H7 (cell line): ENCODE measurements around the gene ANKS1A. TPM values are rescaled to one million over a fixed set of nuclear protein-coding genes. Genes with fewer than 3 reads are reported as not detected.

Source experiments
- DNase-seq: peaks from one replicate; pipeline ENCODE4 v3.0.0; 2012
- H3K27me3 ChIP-seq: 2 replicates; pipeline ENCODE4 v1.6.0; 2011; ENCODE audit warnings: mild to moderate bottlenecking, low read length; ENCODE audit not compliant: control insufficient read depth, insufficient read depth
- H3K36me3 ChIP-seq: replicated peaks from 2 replicates; pipeline ENCODE4 v1.5.1; 2011; ENCODE audit warnings: low read length; ENCODE audit not compliant: control insufficient read depth, insufficient read depth
- H3K4me3 ChIP-seq: 2 replicates; pipeline ENCODE4 v1.5.1; 2011; ENCODE audit warnings: low read depth, mild to moderate bottlenecking, control low read depth, low read length, moderate library complexity; ENCODE audit not compliant: insufficient read depth
- total RNA-seq: library from RNA; depleted of rRNA; stranded (reverse); fragments of >200 nt; shearing (Covaris generic); gene quantifications from 2 replicates; pipeline ENCODE4 v1.2.3, GENCODE V29; 2014

ANKS1A gene
- total RNA-seq, 1 experiment from 2014 or later = 22.4 TPM

DNA sequence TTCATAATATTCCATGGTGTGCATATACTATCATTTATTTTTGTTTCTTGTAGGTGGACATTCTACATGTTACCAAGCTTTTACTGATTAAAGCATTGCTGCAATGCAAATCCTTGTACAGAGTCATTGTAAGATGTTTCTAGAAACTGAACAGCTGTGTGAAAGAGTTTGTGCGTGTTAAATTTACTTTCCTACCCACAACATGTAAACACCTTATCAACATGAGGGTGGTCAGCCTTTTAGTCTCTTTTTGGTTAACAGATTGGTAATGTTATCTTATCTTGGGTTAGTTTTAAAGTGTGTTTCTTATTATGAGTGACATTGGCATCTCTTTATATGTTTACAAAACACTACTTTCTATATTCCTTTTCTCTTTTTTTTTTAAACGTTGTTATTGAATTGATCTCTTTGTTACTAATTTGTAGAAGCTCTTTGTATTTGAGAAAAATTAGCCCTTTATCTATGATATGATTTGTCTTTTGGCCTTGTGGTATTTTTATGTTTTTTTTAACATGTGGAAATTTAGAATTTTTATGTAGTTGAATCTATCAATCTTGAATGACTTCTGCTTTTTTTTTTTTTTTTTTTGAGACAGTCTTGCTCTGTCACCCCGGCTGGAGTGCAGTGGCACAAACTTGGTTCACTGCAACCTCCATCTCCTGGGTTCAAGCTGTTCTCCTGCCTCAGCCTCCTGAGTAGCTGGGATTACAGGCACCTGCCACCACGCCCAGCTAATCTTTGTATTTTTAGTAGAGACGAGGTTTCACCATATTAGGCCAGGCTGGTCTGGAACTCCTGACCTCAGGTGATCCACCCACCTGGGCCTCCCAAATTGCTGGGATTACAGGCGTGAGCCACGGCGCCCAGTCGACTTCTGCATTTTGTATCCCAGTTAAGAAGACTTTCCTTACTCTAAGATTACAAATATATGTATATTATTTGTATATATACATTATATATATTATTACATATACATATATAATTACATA, 140.0 kb downstream of the ANKS1A start:
- no peak for DNase-seq
- H3K4me3 ChIP-seq = no peak overlapping the region
- no peaks in the 10 kb centered on the region; the same call in 1 of the 2 replicates for H3K36me3 ChIP-seq
- H3K27me3 ChIP-seq = no peaks in the 10 kb centered on the region

DNA sequence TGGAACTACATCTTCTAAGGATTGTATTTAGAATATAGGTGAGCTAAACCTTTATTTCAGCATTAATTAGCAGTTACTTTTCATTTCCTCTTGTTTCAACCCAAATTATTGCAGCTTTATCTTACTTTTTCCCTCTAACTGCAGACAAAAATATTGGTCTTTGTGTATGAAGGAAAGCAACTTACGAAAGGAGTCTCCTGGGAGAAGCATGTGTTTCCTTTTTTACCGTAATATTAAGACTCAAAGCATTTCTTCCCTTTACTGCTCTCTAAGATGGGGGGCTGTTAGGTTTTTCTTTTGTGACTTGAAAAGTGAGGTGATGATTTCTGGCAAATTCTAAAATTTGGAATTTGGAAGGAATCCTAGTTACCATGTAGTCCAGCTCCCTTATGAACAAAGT, 141.0 kb downstream of the ANKS1A start:
- H3K27me3 ChIP-seq = no peaks in the 10 kb centered on the region
- H3K36me3 ChIP-seq = no peaks in the 10 kb centered on the region; the same call in 1 of the 2 replicates

DNA sequence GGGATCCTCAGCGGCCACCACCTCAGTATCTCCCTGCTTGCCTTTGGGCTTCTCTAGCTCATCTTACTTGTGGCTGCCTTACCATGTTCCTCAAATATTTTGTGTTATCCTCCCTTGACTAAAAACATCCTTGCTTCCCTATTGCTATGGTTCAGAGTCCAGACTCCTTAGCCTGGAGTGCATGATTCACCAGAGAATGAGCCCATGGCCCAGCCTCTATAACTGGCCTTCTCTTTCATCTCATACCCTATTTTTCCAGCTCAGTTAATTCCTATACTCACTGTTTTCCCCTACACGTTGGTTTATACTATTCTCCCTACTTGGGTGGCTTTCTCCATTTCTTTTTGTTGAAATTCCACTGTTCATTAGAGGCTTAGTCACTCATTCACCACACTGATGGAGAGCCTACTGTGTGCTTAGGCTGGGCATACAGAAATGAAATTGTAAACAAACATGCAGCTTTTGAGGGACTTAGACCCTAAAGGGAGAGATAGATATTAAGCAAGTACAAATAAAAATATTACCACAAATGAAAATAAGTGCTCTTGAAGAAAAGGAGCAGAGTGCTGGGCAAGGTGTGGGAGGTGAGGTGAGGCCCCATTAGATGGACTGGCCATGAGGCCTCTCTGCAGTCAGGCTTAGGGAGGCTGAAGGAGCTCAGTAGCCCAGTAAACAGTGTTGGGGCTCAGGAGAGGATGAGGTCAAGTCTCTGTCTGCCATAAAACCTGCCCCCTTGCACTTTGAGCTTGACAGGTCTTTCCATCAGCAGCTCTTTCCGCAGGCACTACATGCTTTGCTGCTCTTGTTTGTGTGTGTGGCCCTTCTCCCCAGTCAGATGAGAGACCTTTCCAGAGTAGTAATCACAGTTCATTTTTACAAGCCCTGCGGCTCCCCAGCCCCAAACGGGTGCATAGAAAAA, 142.8 kb downstream of the ANKS1A start:
- Histone ChIP-seq H3K36me3 (no peaks in the 10 kb centered on the region; the same call in 1 of the 2 replicates), H3K4me3 (no peak overlapping the region), H3K27me3 (no peaks in the 10 kb centered on the region)
- no peak for DNase-seq

More for the DNA sequence above, 141.0 kb downstream of the ANKS1A start:
- DNase-seq = no peak
- H3K4me3 ChIP-seq = no peak overlapping the region

DNA sequence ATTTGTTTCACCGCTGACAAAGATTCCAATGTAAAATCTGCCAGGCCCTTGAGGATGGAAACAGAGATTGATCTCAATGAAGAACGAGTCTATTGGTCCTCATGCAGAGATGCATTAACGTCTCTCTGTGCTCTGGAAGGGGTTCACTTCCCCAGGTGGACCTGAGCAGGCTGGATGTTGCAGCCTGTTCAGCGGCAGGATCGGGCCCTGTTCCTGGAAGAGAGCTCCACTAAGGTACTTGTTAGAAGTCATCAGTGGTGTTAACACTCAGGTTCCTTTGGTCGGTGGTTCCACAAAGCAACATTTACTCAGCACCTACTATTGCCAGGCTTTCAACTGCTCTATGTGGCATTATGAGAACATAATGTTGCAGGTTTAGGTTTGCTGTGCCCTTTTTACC, 144.6 kb downstream of the ANKS1A start:
- Histone ChIP-seq H3K36me3 (no peaks in the 10 kb centered on the region; the same call in 1 of the 2 replicates), H3K27me3 (no peaks in the 10 kb centered on the region)
- no peak for DNase-seq

DNA sequence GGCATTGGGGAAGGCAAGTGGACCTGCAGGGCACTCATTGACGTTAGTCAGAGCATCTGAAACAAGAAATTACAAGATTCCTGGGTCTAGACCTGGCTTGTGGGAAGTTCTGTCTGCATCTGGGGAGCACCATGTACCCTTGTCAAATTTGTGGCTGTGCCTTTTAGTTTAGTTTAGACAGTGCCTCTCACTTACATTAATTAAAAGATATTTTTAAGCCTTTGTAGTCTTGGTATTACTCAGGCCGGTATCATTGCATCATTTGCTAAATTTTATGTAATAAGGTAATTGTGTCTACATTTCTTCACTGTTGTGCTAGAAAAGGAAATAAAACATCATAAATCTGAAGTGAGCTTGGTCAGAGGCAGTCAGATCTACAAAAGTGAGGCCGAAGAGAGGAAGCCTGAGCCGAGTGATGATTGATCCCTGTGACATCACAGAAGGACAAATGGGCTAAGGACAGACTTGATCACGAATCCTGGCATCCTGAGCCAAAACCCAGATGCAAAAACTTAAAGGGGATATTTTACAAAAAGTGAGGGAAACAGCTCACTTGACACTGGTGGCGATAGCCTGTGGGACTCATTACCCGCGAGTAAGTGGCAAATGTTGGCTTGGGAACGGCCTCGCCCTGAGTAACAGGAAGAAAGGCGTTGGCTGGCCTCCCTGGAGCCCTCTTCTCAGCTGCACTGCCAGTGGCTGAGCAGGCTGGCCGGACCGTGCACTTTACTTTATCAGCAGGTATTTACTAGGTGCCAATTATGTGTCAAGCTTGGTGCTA, 145.5 kb downstream of the ANKS1A start:
- Histone ChIP-seq H3K36me3 (no peaks in the 10 kb centered on the region), H3K4me3 (no peak overlapping the region), H3K27me3 (no peaks in the 10 kb centered on the region)
- DNase-seq = no peak

More for the DNA sequence above, 144.6 kb downstream of the ANKS1A start:
- H3K4me3 ChIP-seq = no peak overlapping the region

DNA sequence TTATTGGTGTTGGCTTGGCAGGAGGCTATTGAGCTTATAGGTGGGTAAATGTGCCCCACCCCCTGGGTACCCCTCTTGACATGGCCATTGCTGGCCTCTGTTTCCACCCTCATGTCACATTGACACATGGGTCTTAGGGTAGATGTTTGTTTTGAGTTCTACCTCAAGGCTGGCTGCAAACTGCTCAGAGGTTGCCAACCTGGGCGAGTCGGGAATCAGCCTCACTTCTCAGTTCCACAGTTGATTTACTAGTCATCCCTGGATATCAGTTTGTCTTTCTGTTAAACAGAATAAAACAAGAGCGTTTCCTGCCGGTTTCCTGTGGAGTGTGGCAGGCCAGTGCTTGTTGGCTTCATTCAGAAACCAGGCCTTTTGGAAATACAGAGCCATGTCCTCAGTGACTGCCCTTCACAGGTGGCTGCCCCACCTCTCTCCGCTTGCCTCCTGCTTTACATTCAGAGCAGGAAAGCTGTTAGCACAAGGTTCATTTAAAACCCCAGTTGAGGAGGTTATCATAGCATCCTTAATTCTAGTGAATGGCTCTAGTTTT, 146.5 kb downstream of the ANKS1A start:
- no peak for DNase-seq
- Histone ChIP-seq H3K27me3 (no peaks in the 10 kb centered on the region), H3K4me3 (no peak overlapping the region), H3K36me3 (no peaks in the 10 kb centered on the region)

DNA sequence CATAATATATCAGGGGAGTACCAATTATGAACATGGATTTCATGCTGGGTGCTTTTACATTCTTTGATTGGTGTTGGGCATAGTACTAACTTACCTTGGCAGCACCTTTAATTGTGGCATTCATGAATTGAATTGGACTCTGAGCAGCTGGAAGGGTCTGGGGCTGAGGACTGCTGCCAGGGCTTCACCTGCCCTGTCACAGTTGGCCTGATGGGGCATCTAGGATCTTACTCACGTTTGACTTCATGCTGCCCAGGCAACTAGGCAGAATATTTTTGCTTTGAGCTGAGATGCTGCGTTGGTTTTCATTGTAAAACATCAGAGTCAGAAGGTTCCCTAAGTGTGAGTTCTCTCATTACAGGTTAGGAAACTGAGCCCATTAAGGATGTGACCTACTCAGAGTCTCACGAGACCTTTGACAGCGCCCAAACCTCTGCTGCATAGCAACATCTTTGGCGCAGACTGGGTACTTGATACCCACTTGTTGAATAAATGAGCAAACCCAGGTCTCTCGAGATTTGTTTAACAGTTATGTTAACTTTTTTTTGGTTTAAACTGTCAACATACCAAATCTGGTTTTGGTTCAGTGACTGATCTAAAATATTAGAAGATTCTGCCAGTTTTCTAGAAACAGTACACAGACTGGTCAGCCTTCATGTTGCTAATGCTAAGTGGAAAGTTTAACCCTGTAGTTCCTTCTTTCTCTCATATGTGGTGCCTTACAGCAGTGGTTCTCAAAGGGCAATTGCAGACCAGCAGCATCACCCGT, 147.2 kb downstream of the ANKS1A start:
- Histone ChIP-seq H3K36me3 (no peaks in the 10 kb centered on the region), H3K27me3 (no peaks in the 10 kb centered on the region), H3K4me3 (no peak overlapping the region)
- DNase-seq = no peak

DNA sequence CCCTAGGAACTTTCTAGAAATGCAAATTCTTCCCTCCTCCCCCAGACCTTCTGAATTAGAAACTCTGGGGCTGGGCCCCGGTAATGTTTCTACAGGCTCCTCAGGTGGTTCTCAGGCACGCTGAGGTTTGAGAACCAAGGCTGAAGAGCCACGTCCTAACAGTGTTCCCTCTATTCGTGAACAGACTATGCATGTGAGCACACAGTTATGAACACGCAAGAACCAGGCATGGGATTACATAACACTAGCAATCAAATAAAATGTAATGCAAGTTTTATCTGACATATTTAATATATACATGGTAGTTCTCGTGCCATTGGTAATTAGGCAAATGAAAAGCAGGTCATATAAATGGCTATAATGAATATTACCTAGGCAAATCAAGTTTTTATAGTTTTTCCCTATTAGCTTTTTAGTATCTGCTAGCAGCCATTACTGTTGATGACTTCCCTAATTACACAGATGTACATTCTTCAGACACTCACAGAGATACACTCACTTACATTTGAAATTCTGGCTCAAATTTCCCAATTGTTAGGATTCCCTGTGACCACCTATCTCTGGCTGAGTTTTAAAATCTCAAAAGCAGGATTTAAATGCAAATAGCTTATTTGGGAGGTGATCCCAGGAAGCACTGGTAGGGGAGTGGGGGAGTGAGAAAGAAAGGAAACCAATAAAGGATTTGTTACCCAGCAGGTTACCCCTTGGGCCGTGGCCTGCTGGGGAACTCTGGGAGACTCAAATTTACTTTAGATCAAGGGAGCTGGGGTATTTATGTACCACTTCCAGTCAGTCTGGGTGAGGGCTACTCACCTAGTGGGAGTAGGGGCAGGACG, 148.0 kb downstream of the ANKS1A start:
- DNase-seq = no peak
- Histone ChIP-seq H3K4me3 (no peak overlapping the region), H3K27me3 (no peaks in the 10 kb centered on the region), H3K36me3 (no peaks in the 10 kb centered on the region)

DNA sequence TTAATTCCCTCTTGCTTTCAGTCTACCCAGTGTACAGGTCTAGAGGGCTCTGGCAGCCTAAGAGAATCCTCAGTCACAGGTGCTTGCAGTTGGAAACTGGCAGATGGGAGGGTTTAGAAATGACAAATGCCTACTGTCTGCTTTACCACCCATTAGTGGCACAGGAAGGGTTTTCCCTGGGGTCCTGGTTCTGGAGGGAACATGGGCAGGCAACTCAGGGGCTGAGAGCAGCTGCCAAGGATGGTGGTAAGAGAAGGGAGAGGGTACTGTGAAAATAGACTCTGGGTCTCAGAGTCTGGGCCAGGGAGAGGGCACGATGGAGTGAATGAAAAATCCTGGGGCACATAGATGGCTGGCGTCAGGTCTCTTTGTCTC, 148.6 kb downstream of the ANKS1A start:
- Histone ChIP-seq H3K36me3 (no peaks in the 10 kb centered on the region), H3K4me3 (no peak overlapping the region)

DNA sequence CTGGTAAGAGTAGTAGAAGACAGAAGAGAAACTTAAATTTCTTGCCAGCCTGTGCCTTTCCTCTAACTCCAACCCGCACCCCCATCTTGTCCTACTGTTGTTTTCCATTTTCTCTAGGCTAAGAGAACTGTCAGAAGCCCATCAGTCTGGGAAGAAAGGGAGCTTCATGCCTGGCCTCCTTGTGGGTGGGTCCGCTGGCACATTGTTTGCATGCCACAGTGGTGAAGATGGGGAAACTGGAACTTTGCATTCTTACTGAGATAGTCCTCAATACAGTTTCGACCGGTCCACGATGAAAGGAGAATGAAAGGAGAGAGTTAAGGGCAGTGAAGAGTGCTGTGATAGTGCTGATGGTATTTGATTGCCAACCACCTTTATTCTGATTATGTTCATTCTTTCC, 149.0 kb downstream of the ANKS1A start:
- Histone ChIP-seq H3K27me3 (no peaks in the 10 kb centered on the region), H3K4me3 (no peak overlapping the region), H3K36me3 (no peaks in the 10 kb centered on the region)
- no peak for DNase-seq

More for the DNA sequence above, 148.6 kb downstream of the ANKS1A start:
- no peaks in the 10 kb centered on the region for H3K27me3 ChIP-seq
- DNase-seq = no peak

DNA sequence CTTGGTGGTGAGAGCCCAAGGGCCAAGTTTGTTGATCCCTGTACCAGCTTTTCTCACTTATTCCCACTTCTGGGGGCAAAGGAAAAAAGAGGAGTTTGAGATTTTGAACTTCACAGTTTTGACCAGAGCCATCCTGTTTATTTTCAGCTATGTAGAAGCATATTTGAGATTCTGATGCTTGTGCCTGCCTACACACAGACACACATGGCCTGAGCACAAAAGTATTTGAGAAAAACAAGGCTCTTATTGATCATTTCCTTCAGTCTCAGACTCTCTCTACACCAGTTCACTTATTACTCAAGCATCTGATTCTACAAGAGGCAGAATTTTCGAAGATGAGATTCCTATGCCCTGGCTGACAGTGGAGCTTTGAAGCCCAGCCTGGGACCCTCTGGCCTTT, 151.3 kb downstream of the ANKS1A start:
- H3K4me3 ChIP-seq = no peak overlapping the region
- H3K27me3 ChIP-seq = no peaks in the 10 kb centered on the region
- no peak for DNase-seq
- H3K36me3 ChIP-seq = no peaks in the 10 kb centered on the region

DNA sequence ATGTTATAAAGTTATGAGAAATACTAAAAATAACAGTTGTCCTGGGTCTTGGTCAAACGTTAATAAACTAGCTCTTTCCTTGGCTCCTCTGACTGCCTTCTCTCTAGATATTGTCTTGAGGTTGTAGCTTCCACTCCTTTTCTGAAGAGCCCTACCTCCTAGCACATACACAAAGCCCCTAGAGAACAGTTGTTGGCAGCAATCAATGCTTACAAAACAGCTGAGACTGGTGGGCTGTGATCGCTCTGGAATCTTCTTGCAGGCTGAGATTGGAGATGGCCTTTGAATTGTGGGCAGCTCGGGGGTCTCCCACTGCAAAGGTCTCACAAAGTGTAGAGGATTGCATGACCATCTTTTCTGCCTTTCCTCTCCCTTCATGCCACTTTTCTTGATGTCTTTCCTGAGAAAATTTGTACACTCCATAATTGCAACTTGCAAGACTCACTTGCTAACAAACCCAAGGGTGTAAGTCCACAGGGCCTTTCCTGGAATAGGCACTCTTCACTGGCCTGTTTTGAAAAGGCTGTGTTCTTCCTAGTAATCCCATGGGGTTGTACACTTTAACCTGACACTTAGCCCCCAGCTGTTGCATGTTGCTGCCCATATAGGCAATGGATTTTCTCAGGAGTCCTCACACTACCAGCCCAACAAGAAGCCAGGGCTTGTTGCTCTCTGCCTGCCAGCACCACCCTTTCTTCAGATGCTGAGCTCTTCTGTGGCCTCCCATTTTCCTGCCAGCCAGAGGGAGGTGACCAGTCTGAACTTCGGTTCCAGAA, 152.2 kb downstream of the ANKS1A start:
- Histone ChIP-seq H3K36me3 (no peaks in the 10 kb centered on the region), H3K27me3 (no peaks in the 10 kb centered on the region), H3K4me3 (no peak overlapping the region)
- no peak for DNase-seq
